HEK293 (cell line): ENCODE results near the gene ACER3.

Source experiments
- CTCF ChIA-PET: fragments of 350-600 bp; formaldehyde crosslinking; extraction: SDS; loops from one replicate; lab custom pipeline; 2021; ENCODE audit warnings: antibody characterized with exemption; lab: Yijun Ruan, JAX
- POLR2A ChIA-PET: fragments of 300-600 bp; formaldehyde crosslinking; extraction: SDS; loops from one replicate; lab custom pipeline; 2020; ENCODE audit warnings: antibody characterized with exemption, inconsistent platforms; lab: Yijun Ruan, JAX
- H3K27ac ChIP-seq: fragments of 200-500 bp; sonication (Bioruptor generic); 2 replicates; pipeline ENCODE4 v1.5.1; 2014; ENCODE audit warnings: low read depth, low read length, control low read depth, inconsistent platforms; ENCODE audit errors: extremely low read depth
- H3K36me3 ChIP-seq, 2 experiments: fragments of 200-500 bp in 1 of 2; sonication (Bioruptor generic) in 1 of 2; 1 replicate in 1 of 2; 2 replicates in 1 of 2; pipeline ENCODE4 v1.5.1; 2014 to 2017; ENCODE audit warnings: inconsistent platforms in 2 of 2, low read length in 2 of 2; ENCODE audit not compliant: control insufficient read depth in 2 of 2, insufficient read depth in 1 of 2
- H3K4me1 ChIP-seq: fragments of 200-500 bp; sonication (Bioruptor generic); 2 replicates; pipeline ENCODE4 v1.5.1; 2014; ENCODE audit warnings: mild to moderate bottlenecking, low read length, inconsistent platforms; ENCODE audit not compliant: control insufficient read depth, insufficient read depth
- H3K4me3 ChIP-seq: 2 replicates; pipeline ENCODE4 v1.5.1; 2011; ENCODE audit warnings: low read depth, mild to moderate bottlenecking, control low read depth, low read length, moderate library complexity
- H3K9me3 ChIP-seq: fragments of 200-500 bp; sonication (Bioruptor generic); 2 replicates; pipeline ENCODE4 v1.5.1; 2014; ENCODE audit warnings: low read depth, low read length, inconsistent platforms; ENCODE audit not compliant: control insufficient read depth, insufficient read depth
- FEZF1 ChIP-seq: fragments of 450-650 bp; formaldehyde crosslinking; IDR thresholded peaks from 2 replicates; pipeline ENCODE4 v1.5.1; 2016; ENCODE audit warnings: missing biosample characterization, missing genetic modification characterization
- SETDB1 ChIP-seq: IDR thresholded peaks from one replicate; pipeline ENCODE4 v1.6.1; 2017; ENCODE audit warnings: mild to moderate bottlenecking, low read length, moderate library complexity, mixed read lengths; ENCODE audit not compliant: insufficient read length
- SP2 ChIP-seq: fragments of 450-650 bp; formaldehyde crosslinking; IDR thresholded peaks from 2 replicates; pipeline ENCODE4 v1.5.1; 2016; ENCODE audit warnings: missing biosample characterization, missing genetic modification characterization
- ZNF133 ChIP-seq: fragments of 450-650 bp; formaldehyde crosslinking; IDR thresholded peaks from 2 replicates; pipeline ENCODE4 v1.5.1; 2016; ENCODE audit warnings: missing biosample characterization, missing genetic modification characterization
- ZNF2 ChIP-seq: fragments of 450-650 bp; formaldehyde crosslinking; IDR thresholded peaks from 2 replicates; pipeline ENCODE4 v1.5.1; 2016; ENCODE audit warnings: missing biosample characterization, missing genetic modification characterization
- ZNF549 ChIP-seq: fragments of 450-650 bp; IDR thresholded peaks from 2 replicates; pipeline ENCODE4 v1.5.1; 2018; ENCODE audit warnings: missing biosample characterization, missing genetic modification characterization, mild to moderate bottlenecking, inconsistent platforms, moderate library complexity
- ZNF623 ChIP-seq: fragments of 450-650 bp; formaldehyde crosslinking; IDR thresholded peaks from 2 replicates; pipeline ENCODE4 v1.5.1; 2016; ENCODE audit warnings: missing biosample characterization, missing genetic modification characterization
- TF ChIP-seq, protein P1 (sequence below): fragments of 450-650 bp; formaldehyde crosslinking; IDR thresholded peaks from 2 replicates; pipeline ENCODE4 v1.5.1; 2016; ENCODE audit warnings: missing biosample characterization, missing genetic modification characterization
- TF ChIP-seq, protein P2 (sequence below): fragments of 450-650 bp; formaldehyde crosslinking; IDR thresholded peaks from 2 replicates; pipeline ENCODE4 v1.5.1; 2016; ENCODE audit warnings: missing biosample characterization, missing genetic modification characterization
- TF ChIP-seq, protein P3 (sequence below): fragments of 450-650 bp; formaldehyde crosslinking; IDR thresholded peaks from 2 replicates; pipeline ENCODE4 v1.5.1; 2016; ENCODE audit warnings: missing biosample characterization, missing genetic modification characterization
- TF ChIP-seq, protein P4 (sequence below): fragments of 450-650 bp; formaldehyde crosslinking; IDR thresholded peaks from 2 replicates; pipeline ENCODE4 v1.5.1; 2016; ENCODE audit warnings: missing biosample characterization, missing genetic modification characterization
- TF ChIP-seq, protein P5 (sequence below): fragments of 450-650 bp; formaldehyde crosslinking; IDR thresholded peaks from 2 replicates; pipeline ENCODE4; 2016; ENCODE audit warnings: missing biosample characterization, missing genetic modification characterization
- TF ChIP-seq, protein P6 (sequence below): fragments of 450-650 bp; formaldehyde crosslinking; IDR thresholded peaks from 2 replicates; pipeline ENCODE4 v1.5.1; 2016; ENCODE audit warnings: missing biosample characterization, missing genetic modification characterization

Gene ACER3

DNA sequence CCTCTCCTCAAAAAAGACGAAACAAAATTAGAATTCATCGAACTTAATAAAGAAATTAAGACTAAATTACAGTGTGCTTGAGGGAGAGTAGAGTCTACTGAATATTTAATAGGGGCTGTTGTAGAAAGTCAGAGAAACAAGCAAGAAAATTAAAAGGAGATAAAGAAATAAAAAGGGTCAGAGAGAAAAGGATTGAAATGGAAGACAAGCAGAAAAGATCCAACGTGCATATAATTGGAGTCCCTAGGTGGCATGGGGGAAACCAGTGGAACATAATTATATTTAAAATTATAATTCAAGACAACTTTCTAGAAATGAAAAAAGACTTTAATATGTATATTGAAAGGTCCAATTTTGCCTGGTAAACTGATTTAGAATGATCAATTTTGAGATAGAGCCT lies 74.3 kb downstream of the ACER3 start:
- ChIA-PET CTCF (interaction anchor here (1.3 kb wide), 1 partner anchor 15 kb away, joined by 5 read pairs; no protein-coding TSS in a partner anchor), POLR2A (no interaction called here)
- Histone ChIP-seq H3K9me3 (no peaks in the 10 kb centered on the region), H3K4me3 (no peak overlapping the region), H3K27ac (no peak overlapping the region), H3K4me1 (no peaks in the 10 kb centered on the region), H3K36me3 (peaks cover 0 to 4% of the 10 kb centered on the region in 2 experiments; a peak in 2 of 3 replicates)
- no peak for TF ChIP-seq ZNF549 (tag by site-specific recombination)
- TF ChIP-seq, protein P1, sequence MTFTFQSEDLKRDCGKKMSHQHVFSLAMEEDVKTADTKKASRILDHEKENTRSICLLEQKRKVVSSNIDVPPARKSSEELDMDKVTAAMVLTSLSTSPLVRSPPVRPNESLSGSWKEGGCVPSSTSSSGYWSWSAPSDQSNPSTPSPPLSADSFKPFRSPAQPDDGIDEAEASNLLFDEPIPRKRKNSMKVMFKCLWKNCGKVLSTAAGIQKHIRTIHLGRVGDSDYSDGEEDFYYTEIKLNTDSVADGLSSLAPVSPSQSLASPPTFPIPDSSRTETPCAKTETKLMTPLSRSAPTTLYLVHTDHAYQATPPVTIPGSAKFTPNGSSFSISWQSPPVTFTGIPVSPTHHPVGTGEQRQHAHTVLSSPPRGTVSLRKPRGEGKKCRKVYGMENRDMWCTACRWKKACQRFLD (tag by site-specific recombination): no peak
- TF ChIP-seq ZNF2 (tag by site-specific recombination): no peak
- TF ChIP-seq, protein P2, sequence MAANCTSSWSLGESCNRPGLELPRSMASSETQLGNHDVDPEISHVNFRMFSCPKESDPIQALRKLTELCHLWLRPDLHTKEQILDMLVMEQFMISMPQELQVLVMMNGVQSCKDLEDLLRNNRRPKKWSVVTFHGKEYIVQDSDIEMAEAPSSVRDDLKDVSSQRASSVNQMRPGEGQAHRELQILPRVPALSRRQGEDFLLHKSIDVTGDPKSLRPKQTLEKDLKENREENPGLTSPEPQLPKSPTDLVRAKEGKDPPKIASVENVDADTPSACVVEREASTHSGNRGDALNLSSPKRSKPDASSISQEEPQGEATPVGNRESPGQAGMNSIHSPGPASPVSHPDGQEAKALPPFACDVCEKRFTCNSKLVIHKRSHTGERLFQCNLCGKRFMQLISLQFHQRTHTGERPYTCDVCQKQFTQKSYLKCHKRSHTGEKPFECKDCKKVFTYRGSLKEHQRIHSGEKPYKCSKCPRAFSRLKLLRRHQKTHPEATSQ (tag by site-specific recombination): no peak
- no peak for TF ChIP-seq ZNF623 (tag by site-specific recombination)
- TF ChIP-seq, protein P3, sequence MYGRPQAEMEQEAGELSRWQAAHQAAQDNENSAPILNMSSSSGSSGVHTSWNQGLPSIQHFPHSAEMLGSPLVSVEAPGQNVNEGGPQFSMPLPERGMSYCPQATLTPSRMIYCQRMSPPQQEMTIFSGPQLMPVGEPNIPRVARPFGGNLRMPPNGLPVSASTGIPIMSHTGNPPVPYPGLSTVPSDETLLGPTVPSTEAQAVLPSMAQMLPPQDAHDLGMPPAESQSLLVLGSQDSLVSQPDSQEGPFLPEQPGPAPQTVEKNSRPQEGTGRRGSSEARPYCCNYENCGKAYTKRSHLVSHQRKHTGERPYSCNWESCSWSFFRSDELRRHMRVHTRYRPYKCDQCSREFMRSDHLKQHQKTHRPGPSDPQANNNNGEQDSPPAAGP (tag by site-specific recombination): no peak
- peak; percentile 47 for TF ChIP-seq SETDB1
- no peak for TF ChIP-seq SP2 (tag by site-specific recombination)
- TF ChIP-seq ZNF133 (tag by site-specific recombination): peak; percentile 93
- TF ChIP-seq, protein P4, sequence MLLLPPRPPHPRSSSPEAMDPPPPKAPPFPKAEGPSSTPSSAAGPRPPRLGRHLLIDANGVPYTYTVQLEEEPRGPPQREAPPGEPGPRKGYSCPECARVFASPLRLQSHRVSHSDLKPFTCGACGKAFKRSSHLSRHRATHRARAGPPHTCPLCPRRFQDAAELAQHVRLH (tag by site-specific recombination): no peak
- no peak for TF ChIP-seq FEZF1 (tag by site-specific recombination)

DNA sequence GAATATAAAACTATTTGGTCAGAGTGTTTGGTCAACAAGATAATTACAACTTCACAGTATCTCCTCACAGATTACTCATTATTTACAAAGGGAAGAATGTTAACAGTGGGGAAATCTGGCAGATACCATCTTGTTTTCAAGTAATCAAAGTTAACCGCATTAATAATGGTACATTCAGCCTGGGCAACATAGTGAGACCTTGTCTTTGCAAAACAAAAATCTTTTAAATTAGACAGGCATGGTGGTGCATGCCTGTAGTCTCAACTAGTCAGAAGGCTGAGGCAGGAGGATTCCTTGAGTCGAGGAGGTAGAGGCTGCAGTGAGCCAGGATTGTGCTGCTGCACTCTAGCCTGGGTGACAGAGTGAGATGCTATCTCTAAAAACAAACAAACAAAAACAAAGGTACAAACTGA lies 78.5 kb downstream of the ACER3 start:
- Histone ChIP-seq H3K4me3 (no peak overlapping the region), H3K4me1 (no peaks in the 10 kb centered on the region), H3K9me3 (no peaks in the 10 kb centered on the region), H3K36me3 (peaks cover 0 to 4% of the 10 kb centered on the region in 2 experiments; a peak in 1 of 3 replicates), H3K27ac (no peak overlapping the region)
- ChIA-PET POLR2A (interaction anchor here (0.6 kb wide), 1 partner anchor 46 kb away, joined by 3 read pairs; no protein-coding TSS in a partner anchor), CTCF (interaction anchor here (1.6 to 3.7 kb wide), 2 partner anchors 19 to 152 kb away, joined by 3 to 34 read pairs; no protein-coding TSS in a partner anchor)
- TF ChIP-seq, protein P5, sequence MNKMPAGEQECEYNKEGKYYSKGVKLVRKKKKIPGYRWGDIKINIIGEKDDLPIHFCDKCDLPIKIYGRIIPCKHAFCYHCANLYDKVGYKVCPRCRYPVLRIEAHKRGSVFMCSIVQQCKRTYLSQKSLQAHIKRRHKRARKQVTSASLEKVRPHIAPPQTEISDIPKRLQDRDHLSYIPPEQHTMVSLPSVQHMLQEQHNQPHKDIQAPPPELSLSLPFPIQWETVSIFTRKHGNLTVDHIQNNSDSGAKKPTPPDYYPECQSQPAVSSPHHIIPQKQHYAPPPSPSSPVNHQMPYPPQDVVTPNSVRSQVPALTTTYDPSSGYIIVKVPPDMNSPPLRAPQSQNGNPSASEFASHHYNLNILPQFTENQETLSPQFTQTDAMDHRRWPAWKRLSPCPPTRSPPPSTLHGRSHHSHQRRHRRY (tag by site-specific recombination): no peak
- TF ChIP-seq, protein P6, sequence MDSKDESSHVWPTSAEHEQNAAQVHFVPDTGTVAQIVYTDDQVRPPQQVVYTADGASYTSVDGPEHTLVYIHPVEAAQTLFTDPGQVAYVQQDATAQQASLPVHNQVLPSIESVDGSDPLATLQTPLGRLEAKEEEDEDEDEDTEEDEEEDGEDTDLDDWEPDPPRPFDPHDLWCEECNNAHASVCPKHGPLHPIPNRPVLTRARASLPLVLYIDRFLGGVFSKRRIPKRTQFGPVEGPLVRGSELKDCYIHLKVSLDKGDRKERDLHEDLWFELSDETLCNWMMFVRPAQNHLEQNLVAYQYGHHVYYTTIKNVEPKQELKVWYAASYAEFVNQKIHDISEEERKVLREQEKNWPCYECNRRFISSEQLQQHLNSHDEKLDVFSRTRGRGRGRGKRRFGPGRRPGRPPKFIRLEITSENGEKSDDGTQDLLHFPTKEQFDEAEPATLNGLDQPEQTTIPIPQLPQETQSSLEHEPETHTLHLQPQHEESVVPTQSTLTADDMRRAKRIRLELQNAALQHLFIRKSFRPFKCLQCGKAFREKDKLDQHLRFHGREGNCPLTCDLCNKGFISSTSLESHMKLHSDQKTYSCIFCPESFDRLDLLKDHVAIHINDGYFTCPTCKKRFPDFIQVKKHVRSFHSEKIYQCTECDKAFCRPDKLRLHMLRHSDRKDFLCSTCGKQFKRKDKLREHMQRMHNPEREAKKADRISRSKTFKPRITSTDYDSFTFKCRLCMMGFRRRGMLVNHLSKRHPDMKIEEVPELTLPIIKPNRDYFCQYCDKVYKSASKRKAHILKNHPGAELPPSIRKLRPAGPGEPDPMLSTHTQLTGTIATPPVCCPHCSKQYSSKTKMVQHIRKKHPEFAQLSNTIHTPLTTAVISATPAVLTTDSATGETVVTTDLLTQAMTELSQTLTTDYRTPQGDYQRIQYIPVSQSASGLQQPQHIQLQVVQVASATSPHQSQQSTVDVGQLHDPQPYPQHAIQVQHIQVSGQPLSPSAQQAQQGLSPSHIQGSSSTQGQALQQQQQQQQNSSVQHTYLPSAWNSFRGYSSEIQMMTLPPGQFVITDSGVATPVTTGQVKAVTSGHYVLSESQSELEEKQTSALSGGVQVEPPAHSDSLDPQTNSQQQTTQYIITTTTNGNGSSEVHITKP (tag by site-specific recombination): peak; percentile 33; the same call in 1 of the 2 replicates
